Pulmonary artery endothelial cell (primary cell): ENCODE measurements around the gene ATP6V1G1. TPM values are rescaled to one million over a fixed set of nuclear protein-coding genes. Genes with fewer than 3 reads are reported as not detected.

Experiments
- total RNA-seq: library from RNA; depleted of rRNA; stranded (reverse); fragments of >200 nt; gene quantifications from 2 replicates; pipeline ENCODE4 v1.2.3, GENCODE V29; 2014

ATP6V1G1 gene
- total RNA-seq, 1 donor from 2014 or later = 95.0 TPM

Other genes with a start within 250 kb of the ATP6V1G1 start
- gene AKNA, start 199.8 kb upstream of the ATP6V1G1 start, total RNA-seq = 5.4 and 6.1 TPM in 2 replicates
- gene WHRN, start 82.3 kb upstream of the ATP6V1G1 start, total RNA-seq = 0.14 and 0.20 TPM in 2 replicates
- 3.2 and 3.3 TPM in 2 replicates for gene TMEM268, start 23.5 kb downstream of the ATP6V1G1 start, total RNA-seq
- gene TEX53, start 70.0 kb downstream of the ATP6V1G1 start, total RNA-seq = not detected in 2 replicates
- not detected in 2 replicates for gene TEX48, start 94.4 kb downstream of the ATP6V1G1 start, total RNA-seq
- gene TNFSF15, start 218.3 kb downstream of the ATP6V1G1 start, total RNA-seq = 0.53 and 1.3 TPM in 2 replicates